IMR-90 (cell line): ENCODE results near the gene CAPS. TPM values are rescaled to one million over a fixed set of nuclear protein-coding genes. Genes with fewer than 3 reads are reported as not detected.

ENCODE experiments used
- ATAC-seq: fragments of 200-7000 bp; cut with Tn5 transposase; 2 replicates; pipeline ENCODE4 v1.9.1; 2020; ENCODE audit warnings: low read depth, mild to moderate bottlenecking, moderate library complexity
- BruUV-seq: library from RNA; stranded (reverse); fragments of 400-500 nt; replicated peaks from 2 replicates; lab custom pipeline; 2021; lab: Mats Ljungman, UMichigan
- CTCF ChIA-PET: fragments of 300-600 bp; formaldehyde crosslinking; extraction: SDS; loops from one replicate; lab custom pipeline; 2021; ENCODE audit warnings: antibody characterized with exemption; lab: Yijun Ruan, JAX
- POLR2A ChIA-PET: fragments of 300-600 bp; sonication (Branson Sonifier 250); formaldehyde crosslinking; loops from one replicate; lab custom pipeline; 2022; ENCODE audit warnings: antibody characterized with exemption; ENCODE audit not compliant: unreplicated experiment; lab: Charles Lee
- DNase-seq: peaks from one replicate; pipeline ENCODE4 v3.0.0; 2013
- H2AFZ ChIP-seq: replicated peaks from 2 replicates; pipeline ENCODE3; 2013; ENCODE audit warnings: low read length, mild to moderate bottlenecking; ENCODE audit not compliant: poor library complexity
- H2AK5ac ChIP-seq: 2 replicates; pipeline ENCODE4 v1.6.1; 2013; ENCODE audit warnings: low read depth, low read length, inconsistent platforms
- H2AK9ac ChIP-seq: replicated peaks from 2 replicates; pipeline ENCODE3; 2013; ENCODE audit warnings: mild to moderate bottlenecking, low read depth, low read length, moderate library complexity; ENCODE audit not compliant: poor library complexity
- H2BK120ac ChIP-seq: 2 replicates; pipeline ENCODE4 v1.6.1; 2013; ENCODE audit warnings: low read depth, low read length, inconsistent platforms
- H2BK15ac ChIP-seq: 3 replicates; pipeline ENCODE4 v1.6.1; 2013; ENCODE audit warnings: low read depth, low read length, inconsistent platforms
- H2BK20ac ChIP-seq: 2 replicates; pipeline ENCODE4 v1.6.1; 2013; ENCODE audit warnings: low read depth, mild to moderate bottlenecking, inconsistent platforms, low read length, moderate library complexity
- H2BK5ac ChIP-seq: 2 replicates; pipeline ENCODE4 v1.6.1; 2013; ENCODE audit warnings: mild to moderate bottlenecking, low read depth, low read length, inconsistent platforms; ENCODE audit not compliant: poor library complexity, severe bottlenecking
- H3K14ac ChIP-seq: replicated peaks from 2 replicates; pipeline ENCODE4 v1.6.1; 2013; ENCODE audit warnings: low read depth, low read length, inconsistent platforms
- H3K18ac ChIP-seq: 2 replicates; pipeline ENCODE4 v1.6.1; 2013; ENCODE audit warnings: low read depth, low read length, control low read depth
- H3K23ac ChIP-seq: 2 replicates; pipeline ENCODE4 v1.6.1; 2013; ENCODE audit warnings: low read depth, low read length, inconsistent platforms
- H3K27ac ChIP-seq: 2 replicates; pipeline ENCODE4 v1.5.1; 2013; ENCODE audit warnings: mild to moderate bottlenecking, control low read depth, low read length; ENCODE audit not compliant: insufficient read depth
- H3K27me3 ChIP-seq: 2 replicates; pipeline ENCODE4 v1.6.1; 2013; ENCODE audit warnings: low read length; ENCODE audit not compliant: control insufficient read depth, insufficient read depth
- H3K36me3 ChIP-seq: 2 replicates; pipeline ENCODE4 v1.6.1; 2013; ENCODE audit warnings: low read length, mixed read lengths; ENCODE audit not compliant: control insufficient read depth, insufficient read depth
- H3K4ac ChIP-seq: 2 replicates; pipeline ENCODE4 v1.6.1; 2013; ENCODE audit warnings: low read depth, low read length, inconsistent platforms
- H3K4me1 ChIP-seq: 2 replicates; pipeline ENCODE4 v1.6.1; 2013; ENCODE audit warnings: low read length, mixed read lengths; ENCODE audit not compliant: control insufficient read depth, insufficient read depth
- H3K4me2 ChIP-seq: 2 replicates; pipeline ENCODE4 v1.6.1; 2013; ENCODE audit warnings: low read depth, mild to moderate bottlenecking, control low read depth, low read length, moderate library complexity
- H3K4me3 ChIP-seq: 2 replicates; pipeline ENCODE4 v1.5.1; 2013; ENCODE audit warnings: low read depth, mild to moderate bottlenecking, control low read depth, low read length, moderate library complexity; ENCODE audit not compliant: insufficient read depth
- H3K56ac ChIP-seq: 2 replicates; pipeline ENCODE4 v1.6.1; 2013; ENCODE audit warnings: low read length, inconsistent platforms; ENCODE audit not compliant: insufficient read depth; ENCODE audit errors: extremely low read depth
- H3K79me1 ChIP-seq, 2 experiments: 2 replicates each; pipeline ENCODE4 v1.6.1; 2013; ENCODE audit warnings: low read length in 2 of 2, inconsistent platforms in 1 of 2, low read depth in 1 of 2
- H3K9ac ChIP-seq: 2 replicates; pipeline ENCODE4 v1.6.1; 2013; ENCODE audit warnings: low read depth, low read length, control low read depth
- H3K9me1 ChIP-seq: 2 replicates; pipeline ENCODE4 v1.6.1; 2013; ENCODE audit warnings: low read length, inconsistent platforms; ENCODE audit not compliant: insufficient read depth
- H3K9me3 ChIP-seq: 2 replicates; pipeline ENCODE4 v1.6.1; 2013; ENCODE audit warnings: low read length; ENCODE audit not compliant: control insufficient read depth, insufficient read depth
- H4K20me1 ChIP-seq: 2 replicates; pipeline ENCODE4 v1.6.1; 2013; ENCODE audit warnings: low read length, inconsistent platforms; ENCODE audit not compliant: insufficient read depth
- H4K5ac ChIP-seq: 2 replicates; pipeline ENCODE4 v1.6.1; 2013; ENCODE audit warnings: mild to moderate bottlenecking, low read depth, low read length, control low read depth
- H4K8ac ChIP-seq, 2 experiments: 2 replicates each; pipeline ENCODE4 v1.6.1; 2013; ENCODE audit warnings: low read depth in 2 of 2, low read length in 2 of 2, control low read depth in 1 of 2, inconsistent platforms in 1 of 2
- H4K91ac ChIP-seq: 2 replicates; pipeline ENCODE4 v1.6.1; 2013; ENCODE audit warnings: low read depth, low read length, inconsistent platforms; ENCODE audit not compliant: insufficient read depth
- BHLHE40 ChIP-seq: fragments of 150-350 bp; IDR thresholded peaks from 2 replicates; pipeline ENCODE4 v1.6.1; 2016; ENCODE audit warnings: mild to moderate bottlenecking, low read depth, low read length
- CEBPB ChIP-seq: IDR thresholded peaks from 2 replicates; pipeline ENCODE4 v1.6.1; 2012; ENCODE audit warnings: low read depth, low read length, improper control_type of control experiment
- CHD1 ChIP-seq: IDR thresholded peaks from 2 replicates; pipeline ENCODE4 v1.6.1; 2012; ENCODE audit warnings: low read depth, low read length, improper control_type of control experiment
- FOS ChIP-seq: fragments of 150-350 bp; IDR thresholded peaks from 2 replicates; pipeline ENCODE4 v1.6.1; 2016; ENCODE audit warnings: low read depth, low read length
- MAFK ChIP-seq: IDR thresholded peaks from 2 replicates; pipeline ENCODE4 v1.6.1; 2012; ENCODE audit warnings: low read depth, low read length, improper control_type of control experiment
- MAZ ChIP-seq: IDR thresholded peaks from 2 replicates; pipeline ENCODE4 v1.6.1; 2012; ENCODE audit warnings: low read depth, mild to moderate bottlenecking, low read length, improper control_type of control experiment, moderate library complexity, borderline replicate concordance
- MXI1 ChIP-seq: IDR thresholded peaks from 2 replicates; pipeline ENCODE4 v1.6.1; 2012; ENCODE audit warnings: low read depth, mild to moderate bottlenecking, low read length, moderate library complexity, borderline replicate concordance
- NFE2L2 ChIP-seq: fragments of 150-350 bp; IDR thresholded peaks from 2 replicates; pipeline ENCODE4 v1.6.1; 2016; ENCODE audit warnings: low read depth, mild to moderate bottlenecking, low read length
- POLR2A ChIP-seq: IDR thresholded peaks from 2 replicates; pipeline ENCODE4 v1.6.1; 2012; ENCODE audit warnings: mild to moderate bottlenecking, low read depth, low read length
- RAD21 ChIP-seq: IDR thresholded peaks from 2 replicates; pipeline ENCODE4 v1.6.1; 2012; ENCODE audit warnings: low read length, improper control_type of control experiment
- RCOR1 ChIP-seq: IDR thresholded peaks from 2 replicates; pipeline ENCODE4 v1.6.1; 2012; ENCODE audit warnings: mild to moderate bottlenecking, low read length, improper control_type of control experiment; ENCODE audit not compliant: insufficient replicate concordance
- RFX5 ChIP-seq: IDR thresholded peaks from 2 replicates; pipeline ENCODE4 v1.8.0; 2012; ENCODE audit warnings: low read depth, mild to moderate bottlenecking, low read length, moderate library complexity
- SMC3 ChIP-seq: fragments of 150-350 bp; IDR thresholded peaks from 2 replicates; pipeline ENCODE4 v1.6.1; 2016; ENCODE audit warnings: low read depth, mild to moderate bottlenecking, antibody characterized with exemption, low read length, moderate library complexity
- WGBS, 2 experiments: methylation state at CpG; one replicate each; pipeline versions ENCODE4 v1.1.5 to v1.1.7; 2013; ENCODE audit warnings: missing lambda C conversion rate in 2 of 2; ENCODE audit not compliant: insufficient read length in 1 of 2; ENCODE audit errors: extremely low coverage in 2 of 2; 5-methylcytosine and 5-hydroxymethylcytosine counted together
- dilution Hi-C: fragments of 300-500 bp; cut with HindIII; formaldehyde crosslinking; loops from one replicate; pipeline ENCODE4 v1.14.3; 2018; ENCODE audit warnings: low sequenced_read_pairs; ENCODE audit not compliant: unreplicated experiment
- in situ Hi-C: fragments of 300-500 bp; cut with MboI; formaldehyde crosslinking; loops from 3 replicates; pipeline ENCODE4 v1.14.3; 2019; ENCODE audit warnings: low sequenced_read_pairs, inconsistent platforms, mixed read lengths
- intact Hi-C: fragments of 100-400 bp; cut with micrococcal nuclease; formaldehyde crosslinking; loops from 2 replicates; pipeline ENCODE4 v1.10.0; 2022
- polyA plus RNA-seq, 3 experiments: library from polyadenylated mRNA; depleted of rRNA; stranded (reverse); fragments of >200 nt; gene quantifications; 2 replicates each; pipeline ENCODE4 v1.2.3, GENCODE V29; 2012; ENCODE audit warnings: low replicate concordance in 1 of 3
- total RNA-seq: library from RNA; depleted of rRNA; stranded (reverse); fragments of >200 nt; gene quantifications from 2 replicates; pipeline ENCODE4 v1.2.3, GENCODE V29; 2012
- TF ChIP-seq, protein P1 (sequence below): fragments of 150-350 bp; IDR thresholded peaks from 2 replicates; pipeline ENCODE4 v1.6.1; 2016; ENCODE audit warnings: low read depth, mild to moderate bottlenecking, low read length, moderate library complexity, borderline replicate concordance
- TF ChIP-seq, protein P2 (sequence below): conservative IDR thresholded peaks from 2 replicates; pipeline ENCODE4 v1.5.1; 2012; ENCODE audit warnings: mild to moderate bottlenecking, low read depth, low read length, improper control_type of control experiment

CAPS gene
- total and polyA plus RNA-seq, 2 of the 4 experiments (the other 2 are of a cell fraction): 0.54 to 4.9 TPM

DNA sequence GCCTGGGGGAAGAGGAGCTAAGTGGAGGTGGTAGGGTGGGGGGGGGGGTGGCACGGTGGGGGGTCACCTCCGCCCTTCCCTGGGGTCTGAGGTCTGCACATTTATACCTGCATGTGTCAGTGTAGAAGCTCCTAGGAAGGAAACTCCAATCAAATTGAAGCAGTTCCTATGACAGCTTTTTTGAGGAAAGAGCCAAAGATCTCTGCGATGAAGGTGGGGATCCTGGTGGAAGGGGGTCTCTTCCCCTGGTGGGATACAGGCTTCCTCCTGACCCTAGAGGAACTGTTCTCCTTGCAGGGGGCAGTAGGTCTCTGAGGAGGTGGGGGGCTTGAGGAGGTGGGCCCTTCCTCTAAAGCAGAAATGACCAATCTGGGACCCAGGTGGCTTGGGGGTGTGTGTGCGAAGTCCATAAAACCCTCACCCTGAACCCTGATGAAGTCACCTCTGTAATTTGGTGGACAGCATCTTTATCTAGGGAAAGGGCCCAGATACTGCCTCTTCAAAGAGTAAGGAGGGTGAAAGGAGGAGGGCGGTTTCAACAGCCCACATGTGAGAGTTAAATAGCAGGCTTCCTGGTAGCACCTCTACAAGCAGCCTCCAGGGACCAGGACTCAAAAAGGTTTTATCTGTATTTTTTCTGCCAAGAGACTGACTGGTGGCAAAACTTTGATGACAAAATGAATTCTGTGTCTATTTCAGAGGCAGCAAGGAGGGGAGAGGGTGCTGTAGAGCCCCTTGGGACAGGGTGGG lies 50.9 kb downstream of the CAPS start:
- Histone ChIP-seq H3K4me1 (peaks cover 62% of the 10 kb centered on the region), H3K36me3 (peaks cover 7% of the 10 kb centered on the region; the same call in 1 of the 2 replicates), H3K27me3 (no peaks in the 10 kb centered on the region), H2AK9ac (no peak overlapping the region), H3K23ac (0 out of 2 replicates have a peak overlapping the region, but pooled peaks have one; percentile 70), H3K56ac (no peak overlapping the region), H2AK5ac (peak overlapping the region; percentile 97), H4K20me1 (peaks cover 91% of the 10 kb centered on the region), H4K8ac (peak overlapping the region; percentile 0 to 37; a peak in 1 of 4 replicates), H3K9ac (no peak overlapping the region), H3K4me3 (no peak overlapping the region), H3K18ac (peak overlapping the region; percentile 58; the same call in 1 of the 2 replicates), H2AFZ (no peak overlapping the region), H4K91ac (peak overlapping the region; percentile 80), H3K9me1 (peaks cover 67% of the 10 kb centered on the region), H3K14ac (peak overlapping the region; percentile 47; the same call in 1 of the 2 replicates), H3K4me2 (no peak overlapping the region), H2BK20ac (peak overlapping the region; percentile 93), H4K5ac (peak overlapping the region; percentile 19; the same call in 1 of the 2 replicates), H2BK15ac (peak overlapping the region; percentile 28; the same call in 2 of the 3 replicates), H2BK120ac (peak overlapping the region; percentile 87), H3K27ac (peak overlapping the region; percentile 82; the same call in 1 of the 2 replicates), H3K9me3 (no peaks in the 10 kb centered on the region), H3K4ac (peak overlapping the region; percentile 93), H3K79me1 (peaks cover 33 to 94% of the 10 kb centered on the region in 2 experiments), H2BK5ac (no peak overlapping the region)
- BruUV-seq: no TSS peak
- POLR2A ChIA-PET: no interaction called here
- DNase-seq: no peak
- in situ Hi-C loops (no loop called here), intact Hi-C loops (loop anchor here (10.0 kb wide), 1 partner anchor 160 kb away; the partner anchor contains the start of gene NRTN), dilution Hi-C loops (no loop called here)
- WGBS, 2 experiments: no CpG with 5 or more reads among the region's 5 CpGs
- ATAC-seq: no peak
- CTCF ChIA-PET: no interaction called here
- no peak for TF ChIP-seq CEBPB
- no peak for TF ChIP-seq SMC3
- TF ChIP-seq POLR2A: no peak
- no peak for TF ChIP-seq MAFK
- TF ChIP-seq RAD21: no peak
- TF ChIP-seq NFE2L2: no peak
- TF ChIP-seq RCOR1: no peak
- TF ChIP-seq RFX5: no peak
- TF ChIP-seq BHLHE40: no peak
- TF ChIP-seq FOS: no peak
- TF ChIP-seq CHD1: no peak
- TF ChIP-seq, protein P1, sequence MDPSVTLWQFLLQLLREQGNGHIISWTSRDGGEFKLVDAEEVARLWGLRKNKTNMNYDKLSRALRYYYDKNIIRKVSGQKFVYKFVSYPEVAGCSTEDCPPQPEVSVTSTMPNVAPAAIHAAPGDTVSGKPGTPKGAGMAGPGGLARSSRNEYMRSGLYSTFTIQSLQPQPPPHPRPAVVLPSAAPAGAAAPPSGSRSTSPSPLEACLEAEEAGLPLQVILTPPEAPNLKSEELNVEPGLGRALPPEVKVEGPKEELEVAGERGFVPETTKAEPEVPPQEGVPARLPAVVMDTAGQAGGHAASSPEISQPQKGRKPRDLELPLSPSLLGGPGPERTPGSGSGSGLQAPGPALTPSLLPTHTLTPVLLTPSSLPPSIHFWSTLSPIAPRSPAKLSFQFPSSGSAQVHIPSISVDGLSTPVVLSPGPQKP: no peak
- no peak for TF ChIP-seq MXI1
- no peak for TF ChIP-seq MAZ
- TF ChIP-seq, protein P2, sequence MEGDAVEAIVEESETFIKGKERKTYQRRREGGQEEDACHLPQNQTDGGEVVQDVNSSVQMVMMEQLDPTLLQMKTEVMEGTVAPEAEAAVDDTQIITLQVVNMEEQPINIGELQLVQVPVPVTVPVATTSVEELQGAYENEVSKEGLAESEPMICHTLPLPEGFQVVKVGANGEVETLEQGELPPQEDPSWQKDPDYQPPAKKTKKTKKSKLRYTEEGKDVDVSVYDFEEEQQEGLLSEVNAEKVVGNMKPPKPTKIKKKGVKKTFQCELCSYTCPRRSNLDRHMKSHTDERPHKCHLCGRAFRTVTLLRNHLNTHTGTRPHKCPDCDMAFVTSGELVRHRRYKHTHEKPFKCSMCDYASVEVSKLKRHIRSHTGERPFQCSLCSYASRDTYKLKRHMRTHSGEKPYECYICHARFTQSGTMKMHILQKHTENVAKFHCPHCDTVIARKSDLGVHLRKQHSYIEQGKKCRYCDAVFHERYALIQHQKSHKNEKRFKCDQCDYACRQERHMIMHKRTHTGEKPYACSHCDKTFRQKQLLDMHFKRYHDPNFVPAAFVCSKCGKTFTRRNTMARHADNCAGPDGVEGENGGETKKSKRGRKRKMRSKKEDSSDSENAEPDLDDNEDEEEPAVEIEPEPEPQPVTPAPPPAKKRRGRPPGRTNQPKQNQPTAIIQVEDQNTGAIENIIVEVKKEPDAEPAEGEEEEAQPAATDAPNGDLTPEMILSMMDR: no peak
